GM19193 (cell line): Measurements from ENCODE around the gene SCRN1.

Experiments used
- POLR2A ChIP-seq: IDR thresholded peaks from 4 replicates; pipeline ENCODE4 v1.6.1; 2011; ENCODE audit not compliant: insufficient read depth, insufficient read length; ENCODE audit errors: extremely low read depth

The SCRN1 gene

DNA sequence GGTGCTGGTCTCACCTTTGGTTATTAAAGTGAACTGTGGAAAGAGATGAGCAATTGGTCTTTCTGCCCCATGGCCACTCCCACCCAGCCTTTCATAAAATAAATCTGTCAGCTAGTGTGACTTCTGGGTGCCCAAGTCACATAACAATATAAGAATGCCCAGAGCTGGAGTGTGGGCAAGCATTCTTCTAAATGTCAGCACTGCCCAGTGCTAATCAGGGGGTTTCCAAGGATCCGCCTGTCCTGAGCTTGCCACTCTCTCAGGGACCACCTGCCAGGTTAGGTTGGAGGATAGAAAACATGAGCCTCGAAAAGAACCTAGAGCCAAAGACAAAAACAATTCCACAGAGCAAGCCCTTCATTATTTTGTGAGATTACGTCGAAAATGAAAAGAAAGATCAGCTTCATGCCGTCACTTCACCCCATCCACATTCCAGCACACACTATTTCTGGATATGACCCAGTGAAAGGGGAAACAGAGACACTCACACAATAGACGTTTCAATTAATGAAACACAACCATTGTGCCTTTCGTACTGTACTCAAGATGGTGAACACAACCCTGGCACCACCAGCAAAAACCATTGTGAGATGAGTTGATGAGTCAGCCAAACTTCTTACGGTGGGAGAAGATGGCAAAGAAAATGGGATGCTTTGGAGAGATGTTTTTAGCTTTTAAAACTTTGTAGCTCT, 30.8 kb downstream of the SCRN1 start:
- TF ChIP-seq POLR2A, result no peak

DNA sequence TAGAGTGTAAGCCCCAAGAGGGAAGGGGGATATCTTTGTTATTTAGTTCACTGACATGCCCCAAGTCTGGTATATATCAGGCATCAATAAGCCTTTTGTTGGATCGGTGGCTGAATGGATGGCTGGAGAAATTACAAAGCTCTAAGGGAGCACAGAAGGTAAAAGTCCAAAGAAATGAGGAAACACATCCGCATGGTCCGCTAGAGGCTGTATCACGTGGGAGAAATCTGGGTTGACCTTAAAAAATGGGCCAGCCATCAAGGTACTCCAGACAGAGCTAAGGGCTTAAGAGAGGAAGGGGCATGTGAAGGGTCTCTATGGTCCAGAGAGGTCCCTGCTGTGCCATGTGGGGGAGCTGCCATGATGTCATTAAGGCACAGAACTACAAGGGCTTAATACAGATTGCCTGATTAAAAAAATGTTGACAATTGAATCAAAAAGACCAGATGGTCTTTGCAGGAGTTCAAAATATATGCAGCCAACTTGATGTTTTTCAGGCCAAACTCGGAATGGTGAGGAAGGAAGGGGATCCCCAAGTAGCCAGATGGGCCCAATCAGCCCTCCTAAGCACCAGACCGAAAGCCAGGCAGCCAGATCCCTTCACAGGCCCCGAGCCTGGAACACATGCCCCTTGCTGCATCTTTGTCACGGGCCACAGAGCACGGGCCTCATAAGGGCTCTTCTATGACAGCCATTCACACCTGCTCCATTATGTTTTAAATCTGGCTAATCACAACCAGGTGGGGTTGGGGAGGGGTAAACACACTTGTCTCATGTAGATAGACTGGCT, 31.9 kb downstream of the SCRN1 start:
- TF ChIP-seq POLR2A, result no peak

DNA sequence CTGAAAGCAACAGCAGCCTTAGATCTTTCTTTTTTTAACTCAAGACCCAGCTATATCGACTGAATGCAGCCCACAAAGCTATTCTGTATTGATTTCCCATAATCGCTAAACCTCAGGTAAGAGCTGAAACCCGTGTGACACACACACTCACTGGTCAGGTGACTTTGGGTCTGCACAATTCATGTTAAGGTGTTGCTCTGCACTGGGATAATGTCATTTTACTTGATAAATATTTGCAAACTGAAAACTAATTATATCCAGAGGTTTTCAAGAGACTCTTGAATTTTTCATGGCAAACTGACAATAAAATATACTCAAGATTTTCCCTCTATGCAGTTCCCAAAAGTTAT, 33.1 kb downstream of the SCRN1 start:
- TF ChIP-seq POLR2A, result no peak

DNA sequence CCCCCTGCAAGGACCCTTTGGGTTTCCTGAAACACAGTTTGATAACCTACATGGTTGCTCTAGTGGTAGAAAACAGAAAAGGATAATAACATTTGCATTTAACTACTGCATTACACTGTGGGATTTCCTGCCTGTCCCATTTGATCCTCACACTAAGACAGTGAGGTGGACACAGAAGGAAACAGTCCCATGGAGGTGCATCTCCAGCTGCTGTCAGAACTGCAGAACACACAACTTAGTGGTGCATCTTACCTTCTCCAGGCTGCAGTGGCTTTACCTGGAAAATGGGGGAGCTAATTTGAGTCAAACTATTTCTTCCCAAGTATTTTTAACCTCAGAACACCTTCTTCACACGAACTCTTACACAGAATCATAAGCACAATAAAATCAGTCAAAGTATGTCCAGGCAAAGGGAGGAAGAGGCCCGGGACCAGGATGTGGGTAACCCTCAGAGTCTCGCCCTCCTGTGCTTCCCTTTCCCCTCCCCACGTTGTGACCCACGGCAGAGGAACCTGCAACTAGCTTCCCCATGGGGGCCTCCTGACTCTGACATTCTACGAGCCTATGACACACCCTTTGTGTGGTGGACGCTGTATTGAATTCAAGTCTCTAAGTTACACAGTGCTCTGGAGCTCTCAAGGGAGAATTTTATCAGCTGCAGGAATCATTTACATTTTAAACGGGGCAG, 33.7 kb downstream of the SCRN1 start:
- no peak for TF ChIP-seq POLR2A

DNA sequence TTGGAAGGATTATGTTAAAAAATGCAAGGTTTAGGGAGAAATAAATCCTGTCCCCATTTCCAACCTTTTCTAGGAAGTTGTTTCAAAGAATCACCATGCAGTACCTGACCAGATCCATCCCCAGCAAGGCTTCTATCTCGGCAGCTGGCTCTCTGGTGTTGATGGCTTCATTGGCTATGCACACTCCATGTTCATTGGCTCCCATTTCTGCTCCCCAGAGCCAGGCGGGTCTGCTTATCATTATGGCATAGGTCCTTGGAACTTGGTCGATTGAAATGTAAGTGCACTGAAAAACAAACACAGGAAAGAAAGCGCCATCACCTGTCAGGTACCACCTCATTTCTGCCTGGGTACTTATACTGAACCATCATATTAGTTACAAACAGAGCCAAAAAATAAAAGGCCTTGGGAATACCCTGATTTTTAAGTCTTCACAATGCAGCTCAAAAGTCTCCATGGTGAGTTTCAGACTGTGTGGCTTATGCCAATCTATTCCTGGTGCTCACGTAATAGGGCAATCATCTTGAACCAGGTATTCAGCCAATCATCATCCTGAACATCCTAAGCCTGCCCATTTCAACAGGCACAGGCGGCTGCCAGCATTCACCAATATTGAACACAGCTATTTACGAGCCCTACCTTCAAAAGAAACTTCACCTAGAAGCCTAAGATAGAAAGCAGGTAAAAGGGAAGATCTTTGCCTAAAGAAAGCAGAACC, 34.4 kb downstream of the SCRN1 start:
- TF ChIP-seq POLR2A, result no peak

DNA sequence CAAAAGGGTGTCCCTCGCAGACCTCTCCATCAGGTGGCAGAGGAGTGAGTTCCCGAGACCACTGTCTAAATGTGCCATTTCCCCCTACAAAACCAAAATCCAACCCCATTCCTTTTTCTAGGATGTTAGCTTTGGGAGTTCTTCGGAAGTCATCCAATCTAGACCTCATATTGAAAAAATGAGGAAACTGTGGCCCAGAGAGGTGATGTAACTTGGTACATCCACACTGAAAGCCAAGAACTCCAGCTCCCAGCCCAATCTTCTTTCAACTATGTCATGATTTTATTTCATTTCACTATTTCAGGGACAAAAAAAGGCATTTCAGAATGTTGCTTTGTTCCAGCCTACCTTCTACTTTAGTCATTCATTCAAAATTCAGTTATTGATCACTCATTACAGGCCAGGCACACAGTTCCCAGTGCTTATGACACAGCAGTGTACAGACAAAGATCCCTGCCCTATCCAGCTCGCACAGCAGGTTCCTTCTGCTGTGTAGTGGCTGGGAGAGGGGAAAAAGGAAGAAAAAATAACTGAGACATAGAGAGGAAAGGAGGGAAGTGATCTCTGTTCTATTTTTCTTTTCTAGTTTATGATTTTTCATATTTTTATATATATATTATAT, 35.8 kb downstream of the SCRN1 start:
- no peak for TF ChIP-seq POLR2A

DNA sequence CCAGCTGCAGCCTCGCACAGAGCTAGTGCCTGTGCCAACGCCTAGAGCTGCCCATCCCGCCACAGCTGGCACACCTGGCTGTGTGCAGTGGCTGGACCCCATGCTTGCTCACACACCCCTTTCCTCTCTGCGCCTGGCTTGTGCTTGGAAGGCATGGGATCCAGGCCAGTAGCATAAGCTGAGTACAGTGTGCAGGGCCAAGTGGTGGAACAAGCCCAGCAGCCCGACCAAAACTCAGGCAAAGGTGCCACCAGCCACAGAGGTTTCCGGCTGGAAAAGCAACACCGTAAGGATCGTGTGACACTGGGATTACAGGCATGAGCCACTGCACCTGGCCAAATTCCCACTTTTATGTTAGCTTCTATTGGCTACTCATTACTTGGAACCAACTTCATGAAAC, 38.4 kb downstream of the SCRN1 start:
- no peak for TF ChIP-seq POLR2A

DNA sequence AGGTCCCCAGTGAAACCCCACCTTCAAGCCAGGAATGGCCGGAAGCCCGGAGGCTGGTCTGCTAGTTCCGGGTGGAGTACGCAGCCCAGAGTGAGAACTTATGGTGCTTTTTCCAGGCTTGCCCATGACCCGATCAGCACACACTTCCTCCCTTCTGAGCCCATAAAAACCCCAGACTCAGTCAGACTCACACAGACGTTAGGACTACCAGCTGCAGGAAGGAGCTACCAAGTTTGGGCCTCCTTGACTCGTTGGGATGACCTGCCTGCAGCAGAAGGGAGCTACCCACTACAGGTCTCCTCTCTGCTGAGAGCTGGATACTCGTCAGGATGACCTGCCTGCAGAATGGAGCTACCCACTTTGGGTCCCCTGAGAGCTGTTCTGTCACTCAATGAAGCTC, 39.1 kb downstream of the SCRN1 start:
- TF ChIP-seq POLR2A, result no peak

DNA sequence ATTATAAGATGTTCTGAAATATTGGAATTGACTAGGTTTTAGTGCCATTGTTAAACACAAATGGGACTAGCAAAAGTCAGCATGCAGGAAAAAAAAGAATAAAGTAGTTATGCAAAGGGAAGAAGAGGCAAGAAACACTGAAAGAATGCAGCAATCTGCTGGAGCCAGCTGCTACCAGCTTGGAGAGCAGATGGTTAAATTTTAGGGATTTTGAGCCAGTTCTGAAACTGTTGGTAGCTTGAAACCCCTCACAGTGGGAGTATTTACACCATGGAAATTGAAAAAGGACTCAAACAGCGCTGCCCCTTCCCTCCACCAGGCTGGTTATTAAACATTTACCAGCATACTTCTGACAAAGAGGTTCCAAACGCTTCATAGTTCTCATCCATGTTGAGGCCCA, 41.0 kb downstream of the SCRN1 start:
- TF ChIP-seq POLR2A, result no peak

DNA sequence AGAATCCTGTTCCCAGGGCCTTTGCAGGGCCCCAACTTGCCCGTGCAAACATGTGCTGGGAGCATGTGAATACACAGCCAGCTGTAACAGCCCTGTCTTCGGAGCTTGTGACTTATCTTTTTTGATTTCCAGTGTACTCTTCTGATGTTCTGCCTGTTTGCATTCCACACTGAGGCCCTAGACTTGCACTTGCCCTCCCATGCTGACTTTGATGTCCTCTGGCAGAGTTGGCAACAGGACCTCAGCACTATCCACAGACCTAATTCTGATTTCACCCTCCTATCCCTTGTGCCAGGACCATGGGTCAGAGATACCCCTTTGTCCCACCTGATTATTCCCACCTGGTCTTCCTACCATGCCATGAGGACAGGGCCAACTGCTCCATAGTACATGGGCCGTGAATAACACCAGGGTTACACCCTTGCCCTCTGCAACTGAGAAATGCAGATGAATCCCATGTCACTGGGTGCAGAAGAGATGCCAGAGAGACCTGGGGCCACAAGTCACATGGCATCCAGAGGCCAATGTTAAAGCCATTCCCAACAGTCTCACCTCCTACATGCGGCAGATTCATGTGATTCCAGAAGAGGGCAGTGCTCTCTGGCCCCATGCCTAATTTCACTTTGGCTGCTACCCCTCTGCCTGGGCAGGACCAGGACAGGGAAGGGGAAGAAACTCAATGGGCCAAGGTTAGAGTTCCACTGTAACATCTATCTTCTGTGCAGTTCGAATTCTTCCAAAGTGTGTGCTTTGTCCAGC, 43.0 kb downstream of the SCRN1 start:
- TF ChIP-seq POLR2A, result no peak

DNA sequence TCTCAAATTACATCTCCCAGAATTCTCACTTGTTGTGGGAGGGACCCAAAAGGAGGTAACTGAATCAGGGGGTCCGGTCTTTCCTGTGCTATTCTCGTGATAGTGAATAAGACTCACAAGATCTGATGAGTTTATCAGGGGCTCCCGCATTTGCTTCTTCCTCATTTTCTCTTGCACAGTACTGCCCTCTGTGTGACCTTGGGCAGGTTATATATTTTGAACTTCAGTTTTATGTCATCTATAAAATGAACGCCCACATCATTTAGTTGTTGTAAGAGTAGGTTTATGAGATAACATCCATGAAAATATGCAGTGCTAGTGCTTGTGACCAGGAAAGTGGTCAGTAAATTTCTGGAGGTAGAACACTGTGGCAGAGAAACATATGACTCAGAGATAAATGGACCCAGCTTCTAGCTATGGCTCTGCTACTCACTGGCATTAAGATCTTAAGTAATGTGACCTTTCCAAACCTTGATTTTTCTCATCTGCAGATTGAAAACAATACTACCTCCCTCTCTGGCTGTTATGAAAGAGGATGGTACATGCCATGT, 44.3 kb downstream of the SCRN1 start:
- no peak for TF ChIP-seq POLR2A

DNA sequence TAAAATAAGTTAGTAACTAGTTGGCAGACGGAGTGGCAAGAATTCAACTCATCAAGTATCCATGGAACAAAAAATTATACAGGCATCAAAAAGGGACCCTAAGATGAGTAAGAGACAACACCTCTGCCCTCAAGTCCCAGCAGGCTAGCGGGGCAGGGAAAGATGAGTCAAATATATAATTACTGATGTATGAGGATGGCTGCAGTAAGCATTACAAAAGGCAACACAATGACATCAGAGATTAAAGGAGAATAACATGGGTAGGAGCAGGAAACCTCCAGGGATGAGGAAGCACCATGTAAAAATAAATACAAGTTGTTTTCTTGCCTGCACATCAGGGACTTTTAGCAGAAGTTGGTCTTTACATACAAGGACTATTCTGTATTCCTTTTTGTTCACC, 49.4 kb downstream of the SCRN1 start:
- no peak for TF ChIP-seq POLR2A

DNA sequence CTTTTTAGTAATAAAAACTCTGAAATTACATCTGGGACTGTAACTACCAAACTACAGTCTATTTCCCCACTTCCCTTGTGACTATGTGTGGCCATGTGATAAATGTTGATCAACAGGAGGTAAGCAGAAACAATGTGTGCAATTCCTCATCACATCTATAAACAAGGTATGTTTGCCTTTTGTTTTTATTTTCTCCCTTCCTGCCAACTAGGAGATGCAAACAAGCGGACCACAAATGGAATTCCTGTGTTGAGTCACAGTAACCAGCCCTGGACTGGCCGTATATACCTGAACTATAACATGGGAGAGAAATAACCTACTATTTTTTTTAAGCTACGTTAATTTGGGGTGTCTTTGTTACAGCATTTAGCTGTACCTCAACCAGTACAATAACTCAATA, 52.5 kb downstream of the SCRN1 start:
- no peak for TF ChIP-seq POLR2A

DNA sequence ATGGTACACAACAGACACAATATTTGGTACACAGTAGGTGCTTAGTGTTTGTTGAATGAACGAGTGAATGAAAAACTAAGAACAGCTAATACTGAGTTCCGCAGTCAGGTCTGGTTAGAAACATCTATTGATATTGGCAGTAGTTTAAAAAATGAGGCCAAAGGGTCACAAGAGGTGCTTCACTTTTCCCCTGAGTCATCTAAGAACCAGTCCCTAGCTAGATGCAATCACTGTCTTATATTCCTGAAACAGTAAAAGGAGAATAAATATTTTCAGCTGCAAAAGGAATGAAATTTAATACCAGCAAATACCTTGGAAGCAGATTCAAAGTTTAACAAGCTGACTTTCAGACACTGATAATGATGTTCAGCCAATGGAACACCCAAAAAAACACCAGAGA, 54.5 kb downstream of the SCRN1 start:
- TF ChIP-seq POLR2A, result no peak
